ENCODE measurements around the gene SGSH.
"Not testable (repeated sequence)": the region's sequence is repeated elsewhere in the genome, so short reads cannot be mapped to it uniquely, and the experiment has no call there.

Gene SGSH

GRCh38 chr17:80210348-80211108 is 9.6 kb downstream of the SGSH start:
- no peak for DNase-seq (ENCODE audit: low spot score)

GRCh38 chr17:80209765-80210164 is 10.4 kb downstream of the SGSH start:
- DNase-seq (ENCODE audit: low spot score) = no peak

- DNase-seq (ENCODE audit: low spot score) = no peak
Measured at GRCh38 chr17:80208050-80208449, 12.1 kb downstream of the SGSH start.

DNA sequence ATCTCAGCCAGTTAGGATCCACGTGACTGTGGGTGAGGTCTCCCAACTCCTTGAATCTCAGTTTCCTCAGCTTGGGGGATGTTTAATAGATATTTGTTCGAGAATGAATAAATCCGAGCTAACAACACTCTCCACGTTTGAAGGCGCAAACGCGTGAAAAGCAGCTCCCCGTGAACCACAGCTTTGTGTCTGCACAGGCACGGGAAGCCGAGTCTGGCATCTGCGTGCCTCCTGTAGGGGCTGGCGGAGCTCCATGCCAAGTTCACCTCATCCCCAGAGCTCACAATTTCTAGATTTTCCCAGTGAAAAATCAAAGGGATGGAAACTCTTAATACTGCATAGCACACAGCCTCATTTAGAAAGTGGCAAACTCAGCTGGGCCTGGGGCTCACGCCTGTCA is 14.3 kb downstream of the SGSH start:
- DNase-seq (ENCODE audit: low spot score) = no peak

GRCh38 chr17:80204626-80205468 is 15.3 kb downstream of the SGSH start:
- no peak for DNase-seq (ENCODE audit: low spot score)

DNA sequence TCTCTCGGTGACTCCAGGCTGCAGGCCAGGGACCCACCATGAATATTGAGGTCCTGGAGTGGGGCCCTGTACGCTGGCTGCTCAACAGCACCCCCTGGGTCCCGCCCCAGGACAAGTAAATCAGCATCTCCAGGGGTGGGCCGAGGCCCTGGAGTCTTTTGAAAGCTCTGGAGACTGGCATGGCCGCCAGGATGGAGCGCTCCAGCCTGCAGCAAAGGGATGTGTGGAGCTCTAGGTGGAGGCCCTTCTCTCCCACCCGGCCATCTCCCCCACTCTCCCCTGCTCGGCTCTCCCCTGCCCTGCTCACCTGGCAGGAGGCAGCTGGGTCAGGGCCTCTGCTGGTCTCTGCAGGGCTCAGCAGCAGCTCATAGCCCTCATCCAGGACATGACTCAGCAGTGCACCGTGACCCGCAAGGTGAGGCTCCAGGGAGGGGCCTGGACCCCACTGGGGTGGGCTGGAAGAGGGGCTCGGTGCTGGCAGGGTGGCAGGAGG is 16.6 kb downstream of the SGSH start:
- DNase-seq (ENCODE audit: low spot score) = no peak

DNA sequence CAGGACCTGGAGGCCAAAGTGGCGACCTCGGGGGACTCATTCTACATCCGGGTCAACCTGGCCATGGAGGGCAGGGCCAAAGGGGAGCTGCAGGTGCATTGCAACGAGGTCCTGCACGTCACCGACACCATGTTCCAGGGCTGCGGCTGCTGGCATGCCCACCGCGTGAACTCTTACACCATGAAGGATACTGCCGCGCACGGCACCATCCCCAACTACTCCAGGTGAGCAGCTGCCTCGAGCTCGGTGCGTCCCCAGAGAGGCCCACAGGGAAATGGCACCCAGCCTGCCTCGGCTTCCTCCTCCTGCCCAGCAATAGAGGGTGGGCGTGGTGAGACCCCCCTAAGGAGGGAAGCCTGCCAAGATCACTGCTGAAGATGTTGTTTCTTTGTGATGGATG is 17.9 kb downstream of the SGSH start:
- DNase-seq (ENCODE audit: low spot score) = no peak

- DNase-seq (ENCODE audit: low spot score) = no peak
Measured at GRCh38 chr17:80201446-80201845, 18.7 kb downstream of the SGSH start.

DNA sequence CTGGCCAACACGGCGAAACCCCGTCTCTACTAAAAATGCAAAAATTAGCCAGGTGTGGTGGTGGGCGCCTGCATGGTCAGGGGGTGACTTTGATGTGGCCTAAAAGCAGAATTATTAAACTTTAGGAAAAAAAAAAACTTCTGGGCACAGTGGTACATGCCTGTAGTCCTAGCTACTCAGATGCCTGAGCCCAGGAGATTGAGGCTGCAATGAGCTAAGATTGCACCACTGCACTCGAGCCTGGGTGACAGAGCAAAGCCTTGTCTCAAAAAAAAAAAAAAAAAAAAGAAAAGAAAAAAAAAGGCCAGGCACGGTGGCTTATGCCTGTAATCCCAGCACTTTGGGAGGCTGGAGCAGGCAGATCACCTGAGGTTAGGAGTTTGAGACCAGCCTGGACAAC is 20.8 kb downstream of the SGSH start:
- not testable (repeated sequence) for DNase-seq (ENCODE audit: low spot score)

DNA sequence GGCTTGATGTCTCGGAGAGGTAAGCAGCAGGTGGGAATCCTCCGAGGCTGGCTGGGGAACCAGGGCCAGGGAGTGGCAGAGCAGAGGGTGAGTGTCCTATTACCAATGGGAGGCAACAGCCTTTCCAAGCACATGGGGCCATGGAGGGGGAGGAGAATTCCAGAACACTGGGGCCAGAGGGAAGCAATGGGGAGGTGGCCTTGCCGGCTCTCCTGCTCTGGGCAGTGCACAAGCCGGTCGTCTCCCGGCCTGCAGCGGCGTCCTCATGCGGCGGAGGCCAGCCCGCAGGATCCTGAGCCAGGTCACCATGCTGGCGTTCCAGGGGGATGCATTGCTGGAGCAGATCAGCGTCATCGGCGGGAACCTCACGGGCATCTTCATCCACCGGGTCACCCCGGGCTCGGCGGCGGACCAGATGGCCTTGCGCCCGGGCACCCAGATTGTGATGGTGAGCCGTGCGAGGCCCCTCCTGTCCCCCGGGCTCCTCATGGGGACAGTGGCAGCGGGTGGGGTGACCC is 21.9 kb downstream of the SGSH start:
- no peak for DNase-seq (ENCODE audit: low spot score)

- DNase-seq (ENCODE audit: low spot score) = no peak
Measured at GRCh38 chr17:80196652-80197051, 23.5 kb downstream of the SGSH start.

- DNase-seq (ENCODE audit: low spot score) = peak; percentile 76
Measured at GRCh38 chr17:80195671-80196529, 24.2 kb downstream of the SGSH start.

DNA sequence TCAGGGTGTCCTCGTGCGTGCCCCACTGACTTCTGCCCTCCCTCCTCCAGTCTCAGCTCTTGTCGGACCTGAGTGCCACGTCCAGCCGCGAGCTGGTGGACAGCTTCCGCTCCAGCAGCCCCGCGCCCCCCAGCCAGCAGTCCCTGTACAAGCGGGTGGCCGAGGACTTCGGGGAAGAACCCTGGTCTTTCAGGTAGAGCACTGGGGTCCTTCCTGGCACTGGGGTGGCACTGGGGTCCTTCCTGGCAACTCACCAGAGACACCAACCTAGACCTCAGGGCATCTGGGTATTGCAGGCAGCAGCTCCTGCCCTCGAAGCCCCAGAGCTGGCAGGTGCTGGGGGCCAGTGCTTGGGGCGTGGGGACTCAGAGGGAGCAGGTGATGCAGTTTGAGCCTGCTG is 25.0 kb downstream of the SGSH start:
- DNase-seq (ENCODE audit: low spot score) = no peak

- DNase-seq (ENCODE audit: low spot score) = no peak
Measured at GRCh38 chr17:80191865-80192661, 28.1 kb downstream of the SGSH start.

DNA sequence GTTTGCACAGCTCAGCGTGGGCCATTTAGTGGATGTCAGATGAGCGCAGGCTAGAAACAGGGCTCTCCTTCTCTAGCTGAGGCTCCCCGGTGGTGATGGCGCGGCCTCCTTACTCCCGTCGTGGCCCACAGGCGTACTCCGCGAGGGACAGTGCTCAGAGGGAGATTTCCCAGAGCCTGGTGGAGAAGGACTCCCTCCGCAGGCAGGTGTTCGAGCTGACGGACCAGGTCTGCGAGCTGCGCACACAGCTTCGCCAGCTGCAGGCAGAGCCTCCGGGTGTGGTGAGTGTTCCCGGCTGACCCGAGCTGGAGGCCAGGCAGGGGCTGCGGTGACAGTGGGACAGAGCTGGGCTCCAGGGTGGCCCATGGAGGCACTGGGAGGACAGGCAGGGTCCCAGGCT is 28.9 kb downstream of the SGSH start:
- no peak for DNase-seq (ENCODE audit: low spot score)

DNA sequence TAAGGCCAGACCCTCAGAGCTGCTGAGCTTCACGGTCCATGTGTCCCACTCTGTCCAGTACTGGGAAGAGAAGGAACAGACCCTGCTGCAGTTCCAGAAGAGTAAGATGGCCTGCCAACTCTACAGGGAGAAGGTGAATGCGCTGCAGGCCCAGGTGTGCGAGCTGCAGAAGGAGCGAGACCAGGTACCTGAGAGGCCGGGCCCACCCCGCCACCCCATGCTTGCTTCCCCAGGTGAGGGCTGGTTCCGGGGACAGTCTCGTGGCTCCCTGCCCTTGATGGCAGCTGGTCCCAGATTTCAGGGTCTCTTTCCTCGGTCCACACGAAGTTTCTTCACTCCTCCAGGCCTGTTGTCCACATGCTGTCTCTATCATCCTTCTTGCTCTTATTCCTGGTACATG is 29.4 kb downstream of the SGSH start:
- no peak for DNase-seq (ENCODE audit: low spot score)

GRCh38 chr17:80189611-80190010 is 30.5 kb downstream of the SGSH start:
- DNase-seq (ENCODE audit: low spot score) = no peak

GRCh38 chr17:80187515-80187941 is 32.6 kb downstream of the SGSH start:
- no peak for DNase-seq (ENCODE audit: low spot score)

- DNase-seq (ENCODE audit: low spot score) = no peak
Measured at GRCh38 chr17:80187090-80187489, 33.0 kb downstream of the SGSH start.

- DNase-seq (ENCODE audit: low spot score) = no peak
Measured at GRCh38 chr17:80185968-80186367, 34.2 kb downstream of the SGSH start.

- no peak for DNase-seq (ENCODE audit: low spot score)
Measured at GRCh38 chr17:80184423-80184714, 35.8 kb downstream of the SGSH start.

All from hematopoietic multipotent progenitor cell treated with erythropoietin and hydrocortisone succinate and interleukin-3 and kit ligand, for 17 days (in vitro differentiated cells).